GM21717 (cell line): Measurements from ENCODE around the gene CNEP1R1.

Source experiments
- ATAC-seq: cut with Tn5 transposase; IDR thresholded peaks from one replicate; pipeline ENCODE4 v1.9.1; 2021; ENCODE audit warnings: mild to moderate bottlenecking, moderate library complexity; ENCODE audit not compliant: unreplicated experiment

Gene CNEP1R1

GRCh38 chr16:50059669-50060068 is 34.6 kb downstream of the CNEP1R1 start:
- ATAC-seq: no peak

GRCh38 chr16:50061326-50061725 is 36.3 kb downstream of the CNEP1R1 start:
- no peak for ATAC-seq

GRCh38 chr16:50065241-50065623 is 40.2 kb downstream of the CNEP1R1 start:
- ATAC-seq: no peak

- peak; percentile 66 for ATAC-seq
These were observed 40.8 kb downstream of the CNEP1R1 start, which contains the start of gene HEATR3 for GRCh38 chr16:50065624-50066481. Gene HEATR3, plus strand, starts transcription at chr16:50065970. Its CDS starts 162 bp downstream, at chr16:50066132.

- no peak for ATAC-seq
These were observed 41.7 kb downstream of the CNEP1R1 start for GRCh38 chr16:50066482-50067289.

- peak; percentile 31 for ATAC-seq
These were observed 42.3 kb downstream of the CNEP1R1 start for GRCh38 chr16:50067290-50067853.

- no peak for ATAC-seq
These were observed 43.5 kb downstream of the CNEP1R1 start for GRCh38 chr16:50068550-50068949.

- no peak for ATAC-seq
These were observed 44.0 kb downstream of the CNEP1R1 start for GRCh38 chr16:50069060-50069459.

- no peak for ATAC-seq
These were observed 46.1 kb downstream of the CNEP1R1 start for GRCh38 chr16:50071075-50071671.

GRCh38 chr16:50072730-50073129 is 47.7 kb downstream of the CNEP1R1 start:
- no peak for ATAC-seq

- no peak for ATAC-seq
These were observed 54.5 kb downstream of the CNEP1R1 start for GRCh38 chr16:50079397-50080140.

- ATAC-seq: no peak
These were observed 56.5 kb downstream of the CNEP1R1 start for GRCh38 chr16:50081428-50082018.

- ATAC-seq: no peak
These were observed 59.0 kb downstream of the CNEP1R1 start for GRCh38 chr16:50083996-50084395.

GRCh38 chr16:50086176-50086575 is 61.2 kb downstream of the CNEP1R1 start:
- ATAC-seq: no peak
